Upper lobe of right lung (tissue), 1 donor: ENCODE results near the gene GRPEL1. TPM values are rescaled to one million over a fixed set of nuclear protein-coding genes. Genes with fewer than 3 reads are reported as not detected.
A peak's percentile ranks its signal among the peaks of the same experiment; 100 is the strongest.

Experiments
- ATAC-seq: fragments of 200-7000 bp; cut with Tn5 transposase; one replicate; pipeline ENCODE4 v1.9.1; 2020; ENCODE audit warnings: mild to moderate bottlenecking, moderate library complexity
- DNase-seq: peaks from one replicate; pipeline ENCODE4 v3.0.0-alpha.2; 2020
- H3K27ac ChIP-seq: fragments of 200-600 bp; one replicate; pipeline ENCODE4 v1.8.0; 2022
- H3K27me3 ChIP-seq: fragments of 200-600 bp; one replicate; pipeline ENCODE4 v1.8.0; 2022; ENCODE audit warnings: mild to moderate bottlenecking
- H3K36me3 ChIP-seq: fragments of 200-600 bp; one replicate; pipeline ENCODE4 v1.8.0; 2022
- H3K4me1 ChIP-seq: fragments of 200-600 bp; one replicate; pipeline ENCODE4 v1.8.0; 2022
- H3K4me3 ChIP-seq: fragments of 200-600 bp; one replicate; pipeline ENCODE4 v1.8.0; 2022; ENCODE audit warnings: mild to moderate bottlenecking
- H3K9me3 ChIP-seq: fragments of 200-600 bp; one replicate; pipeline ENCODE4 v1.8.0; 2022
- CTCF ChIP-seq: fragments of 200-600 bp; IDR thresholded peaks from one replicate; pipeline ENCODE4 v1.8.0; 2022; ENCODE audit warnings: antibody characterized with exemption
- intact Hi-C: fragments of 100-400 bp; cut with DNase I; formaldehyde crosslinking; loops from one replicate; pipeline ENCODE4 v1.11.0; 2022
- total RNA-seq: library from RNA; stranded (reverse); fragmentation: NEBNext Ultra II Directional; extraction: Animal tissue kit (Norgen Biotek cat#: 25700); gene quantifications from one replicate; pipeline ENCODE4 v1.2.1, GENCODE V29; 2021
- donor health status: DM: no; HTN: yes; CAD: no; lungs with severe emphysema.

The GRPEL1 gene
- total RNA-seq, 1 donor from 2014 or later = 27.8 TPM

- ATAC-seq (no peak), DNase-seq (no peak)
- no peaks in the 10 kb centered on the region for H3K9me3 ChIP-seq
- no peak overlapping the region for H3K4me3 ChIP-seq
- peaks cover 58% of the 10 kb centered on the region for H3K36me3 ChIP-seq
- no peak for TF ChIP-seq CTCF
- H3K4me1 ChIP-seq = no peaks in the 10 kb centered on the region
- intact Hi-C loops = no loop called here
- no peaks in the 10 kb centered on the region for H3K27me3 ChIP-seq
- H3K27ac ChIP-seq = no peak overlapping the region
These were observed 38.7 kb downstream of the GRPEL1 start for GRCh38 chr4:7029212-7029611.

- H3K36me3 ChIP-seq = peaks cover 64% of the 10 kb centered on the region
- TF ChIP-seq CTCF = no peak
- DNase-seq = no peak
- intact Hi-C loops = no loop called here
- H3K9me3 ChIP-seq = no peaks in the 10 kb centered on the region
- H3K4me3 ChIP-seq = no peak overlapping the region
- H3K27ac ChIP-seq = no peak overlapping the region
- no peak for ATAC-seq
- H3K27me3 ChIP-seq = no peaks in the 10 kb centered on the region
- H3K4me1 ChIP-seq = no peaks in the 10 kb centered on the region
These were observed 40.0 kb downstream of the GRPEL1 start for GRCh38 chr4:7027913-7028312.

- H3K27me3 ChIP-seq = no peaks in the 10 kb centered on the region
- H3K4me1 ChIP-seq = no peaks in the 10 kb centered on the region
- TF ChIP-seq CTCF = no peak
- no peak for DNase-seq
- peaks cover 59% of the 10 kb centered on the region for H3K36me3 ChIP-seq
- no peak overlapping the region for H3K27ac ChIP-seq
- no peak overlapping the region for H3K4me3 ChIP-seq
- intact Hi-C loops = no loop called here
- ATAC-seq = no peak
- no peaks in the 10 kb centered on the region for H3K9me3 ChIP-seq
These were observed 40.6 kb downstream of the GRPEL1 start for GRCh38 chr4:7027284-7027683.

GRCh38 chr4:7026107-7026506, 41.8 kb downstream of the GRPEL1 start:
- H3K27ac ChIP-seq = no peak overlapping the region
- ATAC-seq (no peak), DNase-seq (no peak)
- TF ChIP-seq CTCF = no peak
- no peak overlapping the region for H3K4me3 ChIP-seq
- H3K27me3 ChIP-seq = no peaks in the 10 kb centered on the region
- H3K9me3 ChIP-seq = no peaks in the 10 kb centered on the region
- H3K36me3 ChIP-seq = peaks cover 58% of the 10 kb centered on the region
- H3K4me1 ChIP-seq = no peaks in the 10 kb centered on the region
- intact Hi-C loops = no loop called here

- no peak overlapping the region for H3K27ac ChIP-seq
- H3K4me3 ChIP-seq = no peak overlapping the region
- TF ChIP-seq CTCF = no peak
- DNase-seq (no peak), ATAC-seq (no peak)
- no peaks in the 10 kb centered on the region for H3K27me3 ChIP-seq
- no peaks in the 10 kb centered on the region for H3K9me3 ChIP-seq
- peaks cover 51% of the 10 kb centered on the region for H3K36me3 ChIP-seq
- no peaks in the 10 kb centered on the region for H3K4me1 ChIP-seq
- intact Hi-C loops = no loop called here
These were observed 42.7 kb downstream of the GRPEL1 start for GRCh38 chr4:7025040-7025602.

- Histone ChIP-seq H3K9me3 (no peaks in the 10 kb centered on the region), H3K27me3 (no peaks in the 10 kb centered on the region), H3K4me1 (no peaks in the 10 kb centered on the region), H3K4me3 (no peak overlapping the region), H3K36me3 (peaks cover 44% of the 10 kb centered on the region), H3K27ac (no peak overlapping the region)
- TF ChIP-seq CTCF = no peak
- intact Hi-C loops = no loop called here
- peak; percentile 9 for ATAC-seq
- no peak for DNase-seq
These were observed 43.5 kb downstream of the GRPEL1 start for GRCh38 chr4:7024336-7024890.
